COLO668 (cell line): ENCODE data around the gene NTRK3.

Experiments used
- DNase-seq: peaks from one replicate; lab custom pipeline; 2025; ENCODE audit not compliant: unreplicated experiment; lab: John Stamatoyannopoulos, UW

The NTRK3 gene

GRCh38 chr15:88256279-88257230 lies at the start of gene NTRK3:
Gene NTRK3, minus strand, starts transcription at chr15:88256739. Its CDS starts 586 bp downstream, at chr15:88256153.
- peak; percentile 41 for DNase-seq

- DNase-seq, result no peak
These were observed 46.9 kb upstream of the NTRK3 start for GRCh38 chr15:88303395-88303794.

GRCh38 chr15:88302373-88302772 lies 45.8 kb upstream of the NTRK3 start:
- DNase-seq, result no peak

GRCh38 chr15:88301311-88301710 lies 44.8 kb upstream of the NTRK3 start:
- no peak for DNase-seq

GRCh38 chr15:88300861-88301260 lies 44.3 kb upstream of the NTRK3 start:
- DNase-seq, result no peak

GRCh38 chr15:88300089-88300488 lies 43.5 kb upstream of the NTRK3 start:
- no peak for DNase-seq

- DNase-seq, result no peak
These were observed 43.0 kb upstream of the NTRK3 start for GRCh38 chr15:88299497-88299896.

- no peak for DNase-seq
These were observed 32.1 kb upstream of the NTRK3 start for GRCh38 chr15:88288661-88289060.

GRCh38 chr15:88288206-88288605 lies 31.7 kb upstream of the NTRK3 start:
- DNase-seq, result no peak

- DNase-seq, result no peak
These were observed 27.9 kb upstream of the NTRK3 start for GRCh38 chr15:88284318-88284998.

GRCh38 chr15:88282614-88283013 lies 26.1 kb upstream of the NTRK3 start:
- no peak for DNase-seq

GRCh38 chr15:88276821-88277410 lies 20.4 kb upstream of the NTRK3 start:
- DNase-seq, result no peak

- DNase-seq, result no peak
These were observed 19.3 kb upstream of the NTRK3 start for GRCh38 chr15:88275804-88276203.

GRCh38 chr15:88274553-88275460 lies 18.3 kb upstream of the NTRK3 start:
- DNase-seq, result peak; percentile 47

- no peak for DNase-seq
These were observed 15.9 kb upstream of the NTRK3 start for GRCh38 chr15:88272421-88272820.

- DNase-seq, result no peak
These were observed 13.0 kb upstream of the NTRK3 start for GRCh38 chr15:88269356-88270062.

- DNase-seq, result no peak
These were observed 11.2 kb upstream of the NTRK3 start for GRCh38 chr15:88267720-88268119.

GRCh38 chr15:88266170-88266569 lies 9.6 kb upstream of the NTRK3 start:
- DNase-seq, result no peak

- DNase-seq, result no peak
These were observed 8.1 kb upstream of the NTRK3 start for GRCh38 chr15:88264622-88265021.

GRCh38 chr15:88262064-88262463 lies 5.5 kb upstream of the NTRK3 start:
- DNase-seq, result no peak
